Pericardium fibroblast (primary cell): Measurements from ENCODE around the gene CDC16. TPM values are rescaled to one million over a fixed set of nuclear protein-coding genes. Genes with fewer than 3 reads are reported as not detected.

Experiments used
- total RNA-seq: library from RNA; depleted of rRNA; stranded (reverse); fragments of >200 nt; gene quantifications from 2 replicates; pipeline ENCODE4 v1.2.3, GENCODE V29; 2015

Gene CDC16, protein sequence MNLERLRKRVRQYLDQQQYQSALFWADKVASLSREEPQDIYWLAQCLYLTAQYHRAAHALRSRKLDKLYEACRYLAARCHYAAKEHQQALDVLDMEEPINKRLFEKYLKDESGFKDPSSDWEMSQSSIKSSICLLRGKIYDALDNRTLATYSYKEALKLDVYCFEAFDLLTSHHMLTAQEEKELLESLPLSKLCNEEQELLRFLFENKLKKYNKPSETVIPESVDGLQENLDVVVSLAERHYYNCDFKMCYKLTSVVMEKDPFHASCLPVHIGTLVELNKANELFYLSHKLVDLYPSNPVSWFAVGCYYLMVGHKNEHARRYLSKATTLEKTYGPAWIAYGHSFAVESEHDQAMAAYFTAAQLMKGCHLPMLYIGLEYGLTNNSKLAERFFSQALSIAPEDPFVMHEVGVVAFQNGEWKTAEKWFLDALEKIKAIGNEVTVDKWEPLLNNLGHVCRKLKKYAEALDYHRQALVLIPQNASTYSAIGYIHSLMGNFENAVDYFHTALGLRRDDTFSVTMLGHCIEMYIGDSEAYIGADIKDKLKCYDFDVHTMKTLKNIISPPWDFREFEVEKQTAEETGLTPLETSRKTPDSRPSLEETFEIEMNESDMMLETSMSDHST
- total RNA-seq: 26.8 and 40.3 TPM in 2 replicates

DNA sequence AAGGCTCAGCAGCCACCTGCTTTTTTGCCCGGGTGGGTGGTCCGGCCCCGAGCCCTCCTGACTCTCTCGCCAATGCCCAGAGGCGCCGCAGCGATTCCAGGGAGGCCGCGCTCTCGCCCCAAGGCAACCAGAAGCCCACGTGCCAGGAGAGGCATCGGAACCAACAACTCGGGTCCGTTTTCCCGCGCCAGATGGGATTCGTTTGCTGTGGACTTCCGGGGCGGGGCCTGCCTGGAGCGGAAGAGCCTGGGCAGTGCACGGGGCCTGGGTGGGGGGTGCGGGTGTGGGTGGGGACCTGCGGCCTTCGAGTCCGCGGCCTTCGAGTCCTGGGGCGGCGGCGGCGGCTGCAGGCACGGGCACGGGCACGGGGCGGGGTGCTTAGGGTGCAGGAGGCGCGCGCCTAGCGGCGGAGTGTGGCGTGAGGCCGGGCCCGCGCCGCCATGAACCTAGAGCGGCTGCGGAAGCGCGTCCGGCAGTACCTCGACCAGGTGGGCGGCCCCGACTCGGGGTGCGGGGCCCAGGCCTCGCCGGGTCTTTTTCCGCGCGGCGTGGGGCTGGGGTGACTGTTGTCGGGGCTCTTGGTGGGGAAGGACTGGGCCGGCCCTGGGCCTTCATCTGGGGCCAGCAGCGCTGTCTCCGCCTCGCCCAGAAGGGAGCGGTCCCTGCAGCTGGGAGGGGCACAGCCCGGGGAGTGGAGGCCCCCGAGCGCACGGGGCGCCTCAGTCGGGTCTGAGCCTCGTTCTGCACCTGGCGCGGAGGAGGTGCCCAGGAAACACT lies at the start of gene CDC16:
TSS of gene CDC16 (plus strand) at position 253 of the 777 bp plus-strand sequence. CDS start at position 441, 188 bp downstream.

DNA sequence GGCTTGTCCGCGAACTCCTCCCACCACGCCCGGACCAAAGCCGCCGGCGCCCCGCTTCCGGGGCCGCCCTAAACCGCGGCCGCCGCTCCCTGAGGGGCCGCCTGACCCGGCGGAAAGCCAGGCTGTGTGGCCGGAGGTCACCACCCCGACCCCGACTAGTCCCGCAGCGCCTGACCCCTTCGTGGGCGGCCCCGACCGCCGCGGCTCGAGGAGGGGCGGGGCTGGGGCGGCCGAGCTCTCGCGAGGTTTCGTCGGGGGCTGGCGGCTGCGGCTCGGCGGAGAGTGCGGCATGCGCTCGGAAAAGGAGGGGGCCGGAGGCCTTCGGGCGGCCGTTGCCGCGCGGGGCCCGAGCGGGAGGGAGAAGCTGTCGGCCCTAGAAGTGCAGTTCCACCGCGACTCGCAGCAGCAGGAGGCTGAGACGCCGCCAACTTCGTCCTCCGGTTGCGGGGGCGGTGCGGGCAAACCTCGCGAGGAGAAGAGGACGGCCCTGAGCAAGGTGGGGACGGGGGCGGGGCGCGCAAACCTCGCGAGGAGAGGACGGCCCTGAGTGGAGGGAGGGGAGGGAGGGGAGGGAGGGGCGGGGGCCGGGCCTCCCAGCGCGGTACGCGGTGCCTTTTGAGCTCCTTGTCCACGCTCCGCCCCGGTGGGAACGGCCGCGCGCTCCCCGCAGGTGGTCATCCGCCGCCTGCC lies 46.8 kb downstream of the CDC16 start, which contains the start of gene UPF3A:
TSS of gene UPF3A (plus strand) at position 251 of the 690 bp plus-strand sequence. CDS start at position 290, 39 bp downstream.

DNA sequence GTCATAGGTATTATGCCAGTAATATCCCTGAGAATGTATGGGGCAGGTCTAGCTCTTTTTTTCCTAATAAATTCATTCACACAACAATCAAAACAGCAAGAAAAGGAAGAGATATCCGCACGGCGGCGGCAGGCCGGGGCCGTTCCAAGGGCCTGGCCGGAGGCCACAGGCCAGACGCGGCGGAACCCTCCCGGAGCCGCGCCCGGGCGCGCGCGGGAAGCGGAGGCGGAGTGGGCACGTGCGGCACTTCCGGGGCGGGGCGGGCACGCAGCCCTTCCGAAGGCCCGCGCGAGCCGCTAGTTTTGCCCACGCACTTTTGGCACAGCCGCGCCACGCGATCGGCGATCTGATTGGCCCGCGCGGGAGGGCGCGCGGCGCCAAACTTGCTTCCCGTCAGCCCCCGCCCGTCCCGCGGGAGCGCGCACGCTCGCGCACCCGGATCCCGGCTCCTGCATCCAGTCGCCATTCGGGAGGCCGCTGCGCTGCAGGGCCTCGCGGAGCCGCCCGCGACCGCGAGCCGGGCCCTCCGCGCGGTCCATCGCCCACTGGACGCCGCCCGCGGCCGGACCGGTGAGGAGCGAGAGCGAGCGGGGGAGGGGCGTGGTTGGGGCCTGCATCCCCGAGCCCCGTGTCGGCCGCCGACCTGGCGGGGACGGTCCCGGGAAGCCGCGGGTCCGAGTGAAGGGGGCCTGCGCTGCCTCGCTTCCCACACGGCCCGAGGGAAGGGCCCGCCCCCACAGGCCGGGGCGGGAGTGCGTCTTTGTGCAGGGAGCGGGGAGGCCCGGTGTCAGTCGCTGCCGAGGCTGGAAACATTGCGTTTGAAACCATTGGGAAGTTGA lies 79.6 kb downstream of the CDC16 start, which contains the start of gene CHAMP1:
TSS of gene CHAMP1 (plus strand) at position 430 of the 839 bp plus-strand sequence. CDS start 9,340 bp downstream, outside the sequence.

Other genes with a start within 250 kb of the CDC16 start
- gene RASA3, start 102.3 kb upstream of the CDC16 start, total RNA-seq: 20.1 and 24.6 TPM in 2 replicates
- not detected in 2 replicates for gene CFAP97D2, start 55.6 kb upstream of the CDC16 start, total RNA-seq
- 20.7 and 26.4 TPM in 2 replicates for gene UPF3A, start 46.7 kb downstream of the CDC16 start, total RNA-seq
- gene CHAMP1, start 79.6 kb downstream of the CDC16 start, total RNA-seq: 17.4 and 18.3 TPM in 2 replicates